K562 (cell line): ENCODE measurements around the gene CCR8. TPM values are rescaled to one million over a fixed set of nuclear protein-coding genes. Genes with fewer than 3 reads are reported as not detected.

Source experiments
- ATAC-seq: fragments of 200-7000 bp; cut with Tn5 transposase; 3 replicates; pipeline ENCODE4 v1.9.1; 2020; ENCODE audit warnings: moderate library complexity
- BruUV-seq: library from RNA; stranded (reverse); fragments of 400-500 nt; replicated peaks from 2 replicates; lab custom pipeline; 2021; lab: Mats Ljungman, UMichigan
- CTCF ChIA-PET: fragments of 300-600 bp; formaldehyde crosslinking; extraction: SDS; loops from one replicate; lab custom pipeline; 2021; ENCODE audit warnings: low intra/inter-chr PET ratio; lab: Yijun Ruan, JAX
- POLR2A ChIA-PET: fragments of 300-600, 350-650 bp; sonication (Branson Sonifier 250); formaldehyde crosslinking; extraction: SDS; loops from one replicate; lab custom pipeline; 2021; ENCODE audit warnings: antibody characterized with exemption, inconsistent platforms; lab: Yijun Ruan, JAX
- DNase-seq, 4 experiments: peaks; one replicate each; pipeline versions ENCODE4 v3.0.0 to v3.0.0-alpha.2; 2011 to 2018; ENCODE audit warnings: low spot score in 3 of 4, mixed read lengths in 3 of 4; ENCODE audit errors: extremely low read depth in 1 of 4
- FAIRE-seq: peaks from 2 replicates; lab custom pipeline; 2011; peaks lifted over from hg19 to GRCh38; lab: Jason Lieb, UNC
- H2AFZ ChIP-seq: 2 replicates; pipeline ENCODE4 v1.6.0; 2011; ENCODE audit warnings: low read depth, low read length, control low read depth, inconsistent platforms
- H3K27ac ChIP-seq: fragments of 200-600 bp; 3 replicates; pipeline ENCODE4 v1.8.0; 2011; ENCODE audit warnings: low read depth, mild to moderate bottlenecking, control low read depth, inconsistent platforms, low read length, moderate library complexity, mixed read lengths; ENCODE audit errors: extremely low read depth
- H3K27me3 ChIP-seq, 2 experiments: fragments of 300-600 bp in 1 of 2; 2 replicates in 1 of 2; 3 replicates in 1 of 2; pipeline versions ENCODE4 v1.6.0 to v1.8.0; 2011; ENCODE audit warnings: inconsistent platforms in 2 of 2, low read length in 2 of 2, mild to moderate bottlenecking in 1 of 2, mixed read lengths in 1 of 2, moderate library complexity in 1 of 2; ENCODE audit not compliant: control insufficient read depth in 2 of 2, insufficient read depth in 2 of 2
- H3K36me3 ChIP-seq: fragments of 300-600 bp; 3 replicates; pipeline ENCODE4 v1.8.0; 2011; ENCODE audit warnings: mild to moderate bottlenecking, low read length, inconsistent platforms; ENCODE audit not compliant: control insufficient read depth, insufficient read depth
- H3K4me1 ChIP-seq, 2 experiments: fragments of 200-600 bp in 1 of 2; replicated peaks in 1 of 2; 2 replicates in 1 of 2; 3 replicates in 1 of 2; pipeline versions ENCODE4 v1.5.1 to v1.8.0; 2011; ENCODE audit warnings: inconsistent platforms in 2 of 2, low read length in 2 of 2, mild to moderate bottlenecking in 1 of 2, mixed read lengths in 1 of 2, moderate library complexity in 1 of 2; ENCODE audit not compliant: control insufficient read depth in 2 of 2, insufficient read depth in 2 of 2
- H3K4me2 ChIP-seq: 2 replicates; pipeline ENCODE4 v1.6.1; 2011; ENCODE audit warnings: low read length, control low read depth, inconsistent platforms, mixed read lengths; ENCODE audit not compliant: insufficient read depth
- H3K4me3 ChIP-seq: fragments of 200-600 bp; sonication (generic), shearing (Covaris generic); 2 replicates; pipeline ENCODE4 v1.5.1; 2016; ENCODE audit warnings: control low read depth, inconsistent platforms
- H3K79me2 ChIP-seq: fragments of 200-600 bp; 3 replicates; pipeline ENCODE4 v1.8.0; 2011; ENCODE audit warnings: low read length, inconsistent platforms; ENCODE audit not compliant: control insufficient read depth, insufficient read depth
- H3K9ac ChIP-seq, 2 experiments: 2 replicates each; pipeline versions ENCODE4 v1.6.0 to v1.6.1; 2011; ENCODE audit warnings: low read depth in 2 of 2, low read length in 2 of 2, control low read depth in 1 of 2, inconsistent platforms in 1 of 2, mild to moderate bottlenecking in 1 of 2, mixed read lengths in 1 of 2; ENCODE audit not compliant: insufficient read depth in 1 of 2
- H3K9me1 ChIP-seq: one replicate; pipeline ENCODE4 v1.6.0; 2011; ENCODE audit warnings: inconsistent platforms, mild to moderate bottlenecking, low read length, moderate library complexity; ENCODE audit not compliant: control insufficient read depth, insufficient read depth
- H3K9me3 ChIP-seq: replicated peaks from 2 replicates; pipeline ENCODE4 v1.5.1; 2011; ENCODE audit warnings: low read depth, low read length, inconsistent platforms; ENCODE audit not compliant: control insufficient read depth, insufficient read depth
- H4K20me1 ChIP-seq: replicated peaks from 2 replicates; pipeline ENCODE4 v1.6.1; 2011; ENCODE audit warnings: low read length, inconsistent platforms, mixed read lengths; ENCODE audit not compliant: control insufficient read depth, insufficient read depth
- CHAMP1 ChIP-seq: fragments of 450-650 bp; IDR thresholded peaks from 2 replicates; pipeline ENCODE4 v1.6.1; 2016; ENCODE audit warnings: mild to moderate bottlenecking
- PHTF2 ChIP-seq: fragments of 250-450 bp; sonication (Bioruptor Pico); IDR thresholded peaks from 2 replicates; pipeline ENCODE4 v1.5.0; 2021; ENCODE audit warnings: mild to moderate bottlenecking
- ZFP91 ChIP-seq: sonication (generic); formaldehyde crosslinking; IDR thresholded peaks from 2 replicates; pipeline ENCODE4 v1.8.0; 2022; ENCODE audit warnings: mild to moderate bottlenecking, missing genetic modification reagents
- in situ Hi-C: fragments of 300-500 bp; cut with MboI; formaldehyde crosslinking; loops from 4 replicates; pipeline ENCODE4 v1.15.0; 2018; ENCODE audit warnings: inconsistent platforms, mixed read lengths
- intact Hi-C: fragments of 100-400 bp; cut with micrococcal nuclease; formaldehyde crosslinking; loops from 2 replicates; pipeline ENCODE4 v1.14.2; 2022
- polyA plus RNA-seq, 8 experiments: library from polyadenylated mRNA; depleted of rRNA in 4 of 8; stranded (reverse) in 5 of 8; unstranded in 3 of 8; fragments of >200 nt; fragmentation: Nextera tagmentation in 2 of 8; fragmentation: Illumina TruSeq in 1 of 8; extraction: Ambion mirVana in 2 of 8; extraction: Trizol in 1 of 8; gene quantifications; 2 replicates each; pipeline versions ENCODE4 v1.2.1 to v1.2.3, GENCODE V29; 2011 to 2014; ENCODE audit warnings: inconsistent platforms in 1 of 8, missing spikeins in 1 of 8
- total RNA-seq, 7 experiments: library from RNA; depleted of rRNA in 6 of 7; stranded (reverse); fragments of >200 nt in 6 of 7; fragmentation: Illumina TruSeq in 2 of 7; extraction: Trizol in 2 of 7; gene quantifications; 2 replicates each; pipeline versions ENCODE4 v1.2.1 to v1.2.3, GENCODE V29; 2011 to 2021; ENCODE audit warnings: low replicate concordance in 1 of 7
- TF ChIP-seq, protein P1 (sequence below): fragments of 450-650 bp; formaldehyde crosslinking; IDR thresholded peaks from 2 replicates; pipeline ENCODE4 v1.4.0; 2020; ENCODE audit warnings: mild to moderate bottlenecking, moderate library complexity

CCR8 gene
- total and polyA plus RNA-seq, 9 of the 15 experiments (the other 6 are each of a cell fraction or from before 2014, with no cell fraction given): not detected

DNA sequence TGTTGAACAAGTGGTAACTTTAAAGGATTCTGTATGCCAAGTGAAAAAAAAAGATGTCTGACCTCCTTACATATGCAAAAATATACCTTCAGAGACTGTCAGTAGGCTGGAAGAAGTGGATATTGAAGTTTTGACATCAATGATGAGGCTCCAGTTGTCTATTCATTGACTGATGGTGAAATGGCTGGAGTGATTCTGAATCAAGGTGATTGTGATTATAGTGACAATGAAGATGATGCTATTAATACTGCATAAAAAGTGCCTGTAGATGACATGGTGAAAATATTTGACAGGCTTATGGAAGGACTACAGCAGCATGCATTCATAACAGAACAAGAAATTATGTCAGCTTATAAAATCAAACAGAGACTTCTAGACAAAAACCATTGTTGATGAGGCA lies 4.1 kb downstream of the CCR8 start:
- BruUV-seq: no TSS peak
- Histone ChIP-seq H2AFZ (no peak overlapping the region), H4K20me1 (no peaks in the 10 kb centered on the region), H3K27ac (no peak overlapping the region), H3K9ac (no peak overlapping the region), H3K9me3 (no peaks in the 10 kb centered on the region), H3K4me3 (no peak overlapping the region), H3K79me2 (no peaks in the 10 kb centered on the region), H3K4me2 (no peak overlapping the region), H3K9me1 (no peaks in the 10 kb centered on the region), H3K4me1 (no peaks in the 10 kb centered on the region; a peak in 1 of 5 replicates), H3K36me3 (no peaks in the 10 kb centered on the region), H3K27me3 (peaks cover 2 to 5% of the 10 kb centered on the region in 2 experiments; a peak in 2 of 5 replicates)
- FAIRE-seq (no peak), ATAC-seq (no peak), DNase-seq (no peak)
- ChIA-PET POLR2A (no interaction called here), CTCF (no interaction called here)
- intact Hi-C loops (no loop called here), in situ Hi-C loops (no loop called here)
- TF ChIP-seq ZFP91 (CRISPR knock-in tag): no peak
- no peak for TF ChIP-seq PHTF2 (CRISPR knock-in tag)
- TF ChIP-seq, protein P1, sequence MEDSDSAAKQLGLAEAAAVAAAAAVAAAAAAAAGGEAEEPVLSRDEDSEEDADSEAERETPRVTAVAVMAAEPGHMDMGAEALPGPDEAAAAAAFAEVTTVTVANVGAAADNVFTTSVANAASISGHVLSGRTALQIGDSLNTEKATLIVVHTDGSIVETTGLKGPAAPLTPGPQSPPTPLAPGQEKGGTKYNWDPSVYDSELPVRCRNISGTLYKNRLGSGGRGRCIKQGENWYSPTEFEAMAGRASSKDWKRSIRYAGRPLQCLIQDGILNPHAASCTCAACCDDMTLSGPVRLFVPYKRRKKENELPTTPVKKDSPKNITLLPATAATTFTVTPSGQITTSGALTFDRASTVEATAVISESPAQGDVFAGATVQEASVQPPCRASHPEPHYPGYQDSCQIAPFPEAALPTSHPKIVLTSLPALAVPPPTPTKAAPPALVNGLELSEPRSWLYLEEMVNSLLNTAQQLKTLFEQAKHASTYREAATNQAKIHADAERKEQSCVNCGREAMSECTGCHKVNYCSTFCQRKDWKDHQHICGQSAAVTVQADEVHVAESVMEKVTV: no peak
- no peak for TF ChIP-seq CHAMP1
